GM12872 (cell line): Measurements from ENCODE around the gene BPIFB3.

ENCODE experiments used
- TF ChIP-seq, protein P1 (sequence below): IDR thresholded peaks from 3 replicates; pipeline ENCODE4 v1.5.1; 2011; ENCODE audit warnings: low read depth, mild to moderate bottlenecking, low read length, moderate library complexity; ENCODE audit not compliant: insufficient read depth

The BPIFB3 gene

DNA sequence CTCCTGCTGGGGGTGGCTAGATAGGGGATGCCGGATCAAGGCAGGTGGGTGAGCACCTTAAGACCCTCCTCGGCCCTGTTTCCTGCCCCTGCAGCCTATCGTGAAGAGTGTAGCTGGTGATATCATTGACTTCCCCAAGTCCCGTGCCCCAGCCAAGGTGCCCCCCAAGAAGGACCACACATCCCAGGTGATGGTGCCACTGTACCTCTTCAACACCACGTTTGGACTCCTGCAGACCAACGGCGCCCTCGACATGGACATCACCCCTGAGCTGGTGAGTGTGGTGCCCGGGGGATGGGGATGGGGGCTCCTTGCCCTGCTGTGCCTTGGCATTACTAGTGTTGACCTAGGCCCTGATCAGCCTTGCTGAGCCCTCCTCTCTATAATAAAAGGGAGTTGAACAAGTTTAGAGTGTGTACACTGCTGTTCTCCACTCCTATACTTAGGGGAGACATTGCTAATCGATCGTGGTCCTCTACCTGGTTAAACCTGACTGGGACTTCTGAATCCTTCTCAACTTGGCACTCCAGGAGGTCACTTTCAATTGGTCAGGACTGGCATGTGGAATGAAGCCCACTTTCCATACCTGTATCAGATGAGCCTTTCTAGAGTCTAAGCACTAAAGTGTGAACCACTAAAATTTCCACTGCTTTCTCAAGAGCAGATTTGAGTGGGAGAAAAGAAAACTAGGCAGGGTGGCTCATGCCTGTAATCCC, 11.0 kb downstream of the BPIFB3 start:
- TF ChIP-seq, protein P1, sequence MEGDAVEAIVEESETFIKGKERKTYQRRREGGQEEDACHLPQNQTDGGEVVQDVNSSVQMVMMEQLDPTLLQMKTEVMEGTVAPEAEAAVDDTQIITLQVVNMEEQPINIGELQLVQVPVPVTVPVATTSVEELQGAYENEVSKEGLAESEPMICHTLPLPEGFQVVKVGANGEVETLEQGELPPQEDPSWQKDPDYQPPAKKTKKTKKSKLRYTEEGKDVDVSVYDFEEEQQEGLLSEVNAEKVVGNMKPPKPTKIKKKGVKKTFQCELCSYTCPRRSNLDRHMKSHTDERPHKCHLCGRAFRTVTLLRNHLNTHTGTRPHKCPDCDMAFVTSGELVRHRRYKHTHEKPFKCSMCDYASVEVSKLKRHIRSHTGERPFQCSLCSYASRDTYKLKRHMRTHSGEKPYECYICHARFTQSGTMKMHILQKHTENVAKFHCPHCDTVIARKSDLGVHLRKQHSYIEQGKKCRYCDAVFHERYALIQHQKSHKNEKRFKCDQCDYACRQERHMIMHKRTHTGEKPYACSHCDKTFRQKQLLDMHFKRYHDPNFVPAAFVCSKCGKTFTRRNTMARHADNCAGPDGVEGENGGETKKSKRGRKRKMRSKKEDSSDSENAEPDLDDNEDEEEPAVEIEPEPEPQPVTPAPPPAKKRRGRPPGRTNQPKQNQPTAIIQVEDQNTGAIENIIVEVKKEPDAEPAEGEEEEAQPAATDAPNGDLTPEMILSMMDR: no peak

DNA sequence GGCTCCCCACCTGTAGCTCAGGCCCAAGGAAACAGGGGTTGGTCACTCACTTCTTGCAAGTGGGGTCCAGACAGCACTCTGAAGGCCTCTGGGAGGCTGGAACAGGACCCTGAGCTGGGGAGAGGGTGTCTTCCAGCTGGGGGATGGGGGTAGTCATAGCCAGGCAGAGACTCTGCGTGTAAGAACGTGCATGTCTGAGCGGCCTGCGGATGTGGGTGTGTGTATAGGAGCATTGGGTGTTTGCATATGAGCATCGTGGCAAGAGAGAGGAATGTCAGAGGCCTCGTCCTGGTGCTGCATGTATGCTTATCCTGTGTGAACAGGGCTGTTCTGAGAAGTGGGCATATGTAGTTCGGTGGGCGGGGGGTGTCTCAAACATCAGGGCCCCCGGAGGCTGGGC, 12.1 kb downstream of the BPIFB3 start:
- TF ChIP-seq, protein P1: no peak

DNA sequence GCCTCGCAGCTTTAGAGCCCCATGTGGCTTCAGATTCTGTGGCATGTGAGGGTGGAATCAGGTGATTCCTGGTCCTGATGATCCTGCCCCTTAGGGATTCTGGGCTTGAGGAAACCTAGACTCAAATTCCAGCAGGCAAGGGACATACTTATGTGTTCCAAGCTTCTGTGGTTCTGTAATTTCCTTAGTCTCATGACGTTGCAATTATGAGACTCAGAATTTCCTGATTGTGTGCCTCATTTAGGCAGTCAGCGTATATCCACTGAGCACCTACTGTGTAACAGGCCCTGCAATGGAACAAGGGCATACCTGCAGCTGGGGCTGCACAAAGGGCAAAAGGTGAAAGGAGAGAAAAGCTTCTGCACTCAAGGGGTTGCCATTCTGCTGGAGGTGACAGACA, 14.1 kb downstream of the BPIFB3 start:
- TF ChIP-seq, protein P1: no peak

DNA sequence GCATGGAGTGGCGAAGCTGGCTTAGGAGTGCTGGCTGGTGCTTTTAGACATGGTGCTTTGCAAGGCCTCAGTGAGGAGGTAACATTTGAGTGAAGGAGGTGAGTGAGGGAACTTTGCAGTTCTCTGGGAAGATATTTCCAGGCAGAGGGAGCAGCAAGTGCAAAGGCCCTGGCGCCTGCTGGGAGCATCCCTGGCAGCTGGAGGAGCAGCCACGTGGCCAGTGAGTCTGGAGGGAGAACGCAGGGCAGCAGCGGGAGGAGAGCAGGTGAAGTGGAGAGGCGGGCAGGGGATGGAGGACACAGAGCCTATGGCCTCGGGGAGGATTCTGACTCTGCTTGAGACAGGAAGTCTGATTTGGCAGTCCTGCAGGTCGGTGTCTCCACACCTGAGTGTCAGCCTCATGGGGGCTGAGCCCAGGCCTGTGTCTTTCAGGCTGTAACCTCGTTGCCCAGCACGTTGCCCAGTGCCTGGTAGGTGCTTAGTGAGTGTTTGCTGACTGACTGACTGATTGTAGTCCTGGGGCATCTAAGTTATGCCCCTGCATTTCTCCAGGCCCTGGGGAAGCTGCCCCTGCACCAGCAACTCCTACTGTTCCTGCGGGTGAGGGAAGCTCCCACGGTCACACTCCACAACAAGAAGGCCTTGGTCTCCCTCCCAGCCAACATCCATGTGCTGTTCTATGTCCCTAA, 14.7 kb downstream of the BPIFB3 start:
- TF ChIP-seq, protein P1: no peak

DNA sequence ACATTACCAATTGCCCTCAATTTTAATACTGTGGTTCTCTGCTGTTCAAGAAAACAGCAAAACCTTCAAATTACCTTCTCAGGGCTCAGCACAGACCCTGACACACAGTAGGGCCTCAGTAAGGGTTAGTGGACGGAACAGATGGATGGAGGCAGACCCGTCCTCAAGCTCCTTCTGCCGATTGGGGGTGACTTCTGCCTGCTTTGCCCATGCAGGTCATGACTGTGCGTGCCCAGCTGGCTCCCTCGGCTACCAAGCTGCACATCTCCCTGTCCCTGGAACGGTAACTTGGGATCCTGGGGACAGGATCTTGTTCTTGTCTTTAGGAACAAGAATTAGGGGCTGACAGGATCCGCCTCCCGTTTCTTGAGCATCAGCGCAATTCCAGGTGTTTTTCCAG, 16.0 kb downstream of the BPIFB3 start:
- TF ChIP-seq, protein P1: no peak

DNA sequence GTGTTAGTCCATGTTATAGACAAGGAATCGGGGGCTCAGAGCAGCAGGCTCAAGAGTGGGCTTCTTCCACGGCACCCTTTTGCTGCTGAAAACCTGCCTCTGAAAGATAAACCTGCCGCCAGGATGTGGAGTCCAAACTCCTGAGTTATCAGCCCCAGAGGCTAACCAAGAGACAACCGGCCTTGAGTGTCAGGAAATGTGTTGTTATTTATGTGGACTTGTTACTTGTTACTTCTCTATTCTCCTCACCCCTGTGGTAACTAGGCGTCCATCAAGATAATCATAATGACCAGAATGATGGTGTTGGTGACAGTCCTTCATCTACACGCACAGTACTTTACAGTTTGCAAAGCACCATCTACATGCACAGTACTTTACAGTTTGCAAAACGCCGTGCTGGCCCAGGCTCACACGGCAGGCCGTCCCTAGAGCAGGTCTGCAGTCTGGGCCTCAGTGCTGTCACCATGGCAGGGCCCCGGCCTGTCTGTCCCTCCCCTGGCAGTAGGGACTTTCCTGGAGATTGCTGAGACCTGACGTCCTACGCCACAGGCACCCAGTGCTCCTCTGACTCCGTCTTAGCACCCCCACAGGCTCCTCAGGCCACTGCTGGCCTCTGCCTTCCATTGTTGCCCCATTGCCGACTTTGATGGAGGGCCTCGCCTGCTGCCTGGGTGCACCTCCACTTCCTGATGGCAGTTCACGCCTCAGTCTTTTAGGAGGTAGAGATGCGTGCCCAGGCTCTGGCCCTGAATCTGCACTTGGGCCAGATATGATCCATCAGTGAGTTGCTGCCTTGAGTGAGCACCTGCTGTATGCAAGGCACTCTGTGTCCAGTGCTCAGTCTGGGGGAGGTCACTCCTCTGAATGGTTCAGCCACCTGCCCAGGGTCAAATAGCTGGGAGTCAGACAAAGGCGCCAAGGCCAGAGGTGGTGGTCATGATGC, 16.7 kb downstream of the BPIFB3 start:
- TF ChIP-seq, protein P1: no peak

DNA sequence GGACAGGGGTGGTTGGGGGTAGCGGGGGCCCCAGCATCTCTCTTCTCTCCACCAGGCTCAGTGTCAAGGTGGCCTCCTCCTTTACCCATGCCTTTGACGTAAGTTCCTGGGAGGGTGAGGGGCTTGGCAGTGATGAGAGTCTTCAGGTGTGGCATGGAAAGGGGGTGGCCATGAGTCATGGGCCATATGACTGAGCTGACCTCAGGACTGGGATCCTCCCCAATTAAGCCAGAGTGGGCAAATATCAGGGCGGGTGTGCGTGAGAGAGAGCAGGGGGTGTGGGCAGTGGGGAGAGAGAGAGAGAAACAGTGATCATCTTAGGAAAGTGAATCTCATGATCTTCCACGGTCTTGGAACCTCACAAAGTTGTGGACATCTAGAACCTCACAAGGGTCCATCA, 17.5 kb downstream of the BPIFB3 start:
- TF ChIP-seq, protein P1: no peak
